Esophagus squamous epithelium (tissue), 4 donors: ENCODE measurements around the gene SCIMP.
"Not testable (repeated sequence)": the region's sequence is repeated elsewhere in the genome, so short reads cannot be mapped to it uniquely, and the experiment has no call there.

Source experiments
- CTCF ChIP-seq, 6 experiments: fragments of 450-650 bp in 4 of 6; fragments of 200-600 bp in 2 of 6; sonication (generic) in 2 of 6; IDR thresholded peaks; one replicate each; pipeline ENCODE4 v1.5.1; 2016 to 2019; ENCODE audit warnings: antibody characterized with exemption in 6 of 6, mild to moderate bottlenecking in 4 of 6, moderate library complexity in 4 of 6
- POLR2A ChIP-seq, 4 donors: fragments of 450-650 bp; IDR thresholded peaks; one replicate each; pipeline ENCODE4 v1.6.1; 2017; ENCODE audit warnings: antibody characterized with exemption in 4 of 4, mild to moderate bottlenecking in 4 of 4, moderate library complexity in 3 of 4

GRCh38 chr17:5160702-5161101 lies 74.0 kb downstream of the SCIMP start:
- not testable (repeated sequence) for TF ChIP-seq CTCF, POLR2A (IDR thresholded peaks at IDR 0.05)
